GM12873 (cell line): ENCODE data around the gene NAGK.

Experiments
- CTCF ChIP-seq: IDR thresholded peaks from 2 replicates; pipeline ENCODE4 v1.5.1; 2012; ENCODE audit warnings: low read depth, mild to moderate bottlenecking, moderate library complexity, low read length, control low read depth; ENCODE audit not compliant: insufficient read depth; ENCODE audit errors: missing control alignments

Gene NAGK

GRCh38 chr2:71048096-71048495, 20.4 kb upstream of the NAGK start:
- no peak for TF ChIP-seq CTCF

- peak; percentile 44 for TF ChIP-seq CTCF
Observed at GRCh38 chr2:71049704-71050360, 18.6 kb upstream of the NAGK start.

GRCh38 chr2:71060211-71060610, 8.2 kb upstream of the NAGK start:
- TF ChIP-seq CTCF, result no peak

GRCh38 chr2:71060871-71061270, 7.6 kb upstream of the NAGK start:
- TF ChIP-seq CTCF, result no peak

GRCh38 chr2:71063216-71063615, 5.2 kb upstream of the NAGK start:
- no peak for TF ChIP-seq CTCF

- TF ChIP-seq CTCF, result no peak
Observed at GRCh38 chr2:71064110-71064611, 4.3 kb upstream of the NAGK start.

GRCh38 chr2:71064754-71065621, 3.5 kb upstream of the NAGK start:
- TF ChIP-seq CTCF, result no peak
